VCaP (cell line): Measurements from ENCODE around the gene SEC22A.

Experiments used
- H3K27ac ChIP-seq: fragments of 450-650 bp; 2 replicates; pipeline ENCODE4 v1.5.1; 2017
- CTCF ChIP-seq: fragments of 450-650 bp; conservative IDR thresholded peaks from 2 replicates; pipeline ENCODE4 v1.5.1; 2017; ENCODE audit warnings: mild to moderate bottlenecking, moderate library complexity

Gene SEC22A

GRCh38 chr3:123317716-123318115 is 116.0 kb downstream of the SEC22A start:
- no peak overlapping the region for H3K27ac ChIP-seq
- TF ChIP-seq CTCF: no peak

- no peak overlapping the region for H3K27ac ChIP-seq
- no peak for TF ChIP-seq CTCF
Observed at GRCh38 chr3:123318374-123318773, 116.6 kb downstream of the SEC22A start.

GRCh38 chr3:123319760-123320159 is 118.0 kb downstream of the SEC22A start:
- H3K27ac ChIP-seq: no peak overlapping the region
- no peak for TF ChIP-seq CTCF

- TF ChIP-seq CTCF: no peak
- H3K27ac ChIP-seq: no peak overlapping the region
Observed at GRCh38 chr3:123320221-123320620, 118.5 kb downstream of the SEC22A start.

GRCh38 chr3:123321806-123322205 is 120.1 kb downstream of the SEC22A start:
- H3K27ac ChIP-seq: no peak overlapping the region
- TF ChIP-seq CTCF: no peak

GRCh38 chr3:123322866-123323265 is 121.1 kb downstream of the SEC22A start:
- H3K27ac ChIP-seq: no peak overlapping the region
- no peak for TF ChIP-seq CTCF
